Ishikawa (cell line): Measurements from ENCODE around the gene CADPS.

ENCODE experiments used
- CEBPB ChIP-seq: IDR thresholded peaks from 2 replicates; pipeline ENCODE4 v1.6.1; 2012
- CREB1 ChIP-seq: IDR thresholded peaks from 2 replicates; pipeline ENCODE4 v1.6.1; 2012; ENCODE audit warnings: low read depth
- EGR1 ChIP-seq: IDR thresholded peaks from 2 replicates; pipeline ENCODE4 v1.6.1; 2012
- EP300 ChIP-seq: IDR thresholded peaks from 2 replicates; pipeline ENCODE4 v1.6.1; 2012; ENCODE audit warnings: borderline replicate concordance
- MAX ChIP-seq: IDR thresholded peaks from 2 replicates; pipeline ENCODE4 v1.6.1; 2012
- RAD21 ChIP-seq: IDR thresholded peaks from 2 replicates; pipeline ENCODE4 v1.6.1; 2012; ENCODE audit warnings: low read depth
- REST ChIP-seq: IDR thresholded peaks from 2 replicates; pipeline ENCODE4 v1.6.1; 2012; ENCODE audit warnings: low read depth, mild to moderate bottlenecking
- TAF1 ChIP-seq: IDR thresholded peaks from 2 replicates; pipeline ENCODE4 v1.6.1; 2012; ENCODE audit warnings: low read depth, mild to moderate bottlenecking
- TCF12 ChIP-seq: IDR thresholded peaks from 2 replicates; pipeline ENCODE4 v1.6.1; 2012; ENCODE audit warnings: low read depth
- TEAD4 ChIP-seq: IDR thresholded peaks from 2 replicates; pipeline ENCODE4 v1.6.1; 2012
- USF1 ChIP-seq: IDR thresholded peaks from 2 replicates; pipeline ENCODE4 v1.6.1; 2012
- YY1 ChIP-seq: IDR thresholded peaks from 2 replicates; pipeline ENCODE4 v1.6.1; 2012; ENCODE audit warnings: low read depth

- TF ChIP-seq EP300 (no peak), CEBPB (no peak), USF1 (no peak), YY1 (no peak), RAD21 (no peak), TCF12 (no peak), CREB1 (no peak), TAF1 (no peak), REST (no peak), TEAD4 (no peak), MAX (no peak), EGR1 (no peak)
Observed at GRCh38 chr3:62604298-62604697, 270.9 kb downstream of the CADPS start.
